Activated T-helper 2 cell treated with anti-CD3 and anti-CD28 coated beads, Interferon-gamma antibody, Interleukin-2, Interleukin-4, amounts not matched to agents 10 μg/mL and 5 μg/mL and 100 μg/mL, durations not matched to agents 14 hours and 24 hours and 36 hours (primary cell): ENCODE measurements around the gene ZMYND8. TPM values are rescaled to one million over a fixed set of nuclear protein-coding genes. Genes with fewer than 3 reads are reported as not detected.

Experiments
- DNase-seq: peaks from one replicate; pipeline ENCODE4 v3.0.0; 2021; ENCODE audit warnings: low spot score
- H3K27ac Mint-ChIP-seq: one replicate; pipeline ENCODE4 v1.8.0; 2021; ENCODE audit warnings: mixed read lengths
- H3K27me3 Mint-ChIP-seq: one replicate; pipeline ENCODE4 v1.8.0; 2021; ENCODE audit warnings: low read depth, mixed read lengths
- H3K36me3 Mint-ChIP-seq: one replicate; pipeline ENCODE4 v1.8.0; 2021; ENCODE audit warnings: low read depth, mixed read lengths
- H3K4me1 Mint-ChIP-seq: one replicate; pipeline ENCODE4 v1.8.0; 2021; ENCODE audit warnings: low read depth, mixed read lengths
- H3K4me3 Mint-ChIP-seq: one replicate; pipeline ENCODE4 v1.8.0; 2021; ENCODE audit warnings: low read depth, mild to moderate bottlenecking, moderate library complexity, mixed read lengths
- H3K9me3 Mint-ChIP-seq: one replicate; pipeline ENCODE4 v1.8.0; 2021; ENCODE audit warnings: mixed read lengths
- intact Hi-C: fragments of 100-400 bp; cut with micrococcal nuclease; formaldehyde crosslinking; loops from one replicate; pipeline ENCODE4 v1.15.1; 2023
- total RNA-seq: library from RNA; stranded (reverse); gene quantifications from 2 replicates; pipeline ENCODE4 v1.2.3, GENCODE V29; 2022

ZMYND8 gene
- total RNA-seq, 1 donor from 2014 or later: 46.7 TPM

DNA sequence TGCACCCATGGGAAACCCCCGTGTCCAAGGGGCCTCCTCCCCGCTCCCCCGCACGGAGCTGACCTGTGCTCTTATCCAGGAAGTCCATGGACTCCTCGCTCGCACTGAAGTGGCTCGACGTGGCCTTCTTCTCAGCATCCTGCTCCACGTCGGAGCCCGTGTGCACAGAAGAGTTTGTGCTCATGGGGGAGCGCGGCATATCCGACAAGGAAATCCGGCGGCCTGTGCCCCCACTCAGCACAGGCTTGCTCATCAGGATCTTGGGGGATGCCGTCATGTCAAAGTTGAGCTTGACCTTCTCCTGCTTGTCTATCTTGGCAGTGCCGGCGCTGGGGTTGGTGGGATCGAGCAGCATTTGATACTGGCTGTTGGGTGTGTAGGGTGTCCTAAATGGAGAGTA lies 80.2 kb downstream of the ZMYND8 start:
- no peaks in the 10 kb centered on the region for H3K9me3 Mint-ChIP-seq
- no peaks in the 10 kb centered on the region for H3K27me3 Mint-ChIP-seq
- intact Hi-C loops: no loop called here
- H3K4me1 Mint-ChIP-seq: peaks cover 40% of the 10 kb centered on the region
- peaks cover 77% of the 10 kb centered on the region for H3K36me3 Mint-ChIP-seq
- DNase-seq: no peak
- no peak overlapping the region for H3K27ac Mint-ChIP-seq
- no peak overlapping the region for H3K4me3 Mint-ChIP-seq

GRCh38 chr20:47275548-47275947 lies 81.0 kb downstream of the ZMYND8 start:
- intact Hi-C loops: loop anchor here (2.0 kb wide), 2 partner anchors 41 to 81 kb away; partner anchors contain the start of gene ZMYND8
- Mint-ChIP-seq H3K27me3 (no peaks in the 10 kb centered on the region), H3K4me3 (no peak overlapping the region), H3K4me1 (peaks cover 40% of the 10 kb centered on the region), H3K27ac (peak overlapping the region; percentile 97), H3K9me3 (no peaks in the 10 kb centered on the region), H3K36me3 (peaks cover 73% of the 10 kb centered on the region)
- no peak for DNase-seq

DNA sequence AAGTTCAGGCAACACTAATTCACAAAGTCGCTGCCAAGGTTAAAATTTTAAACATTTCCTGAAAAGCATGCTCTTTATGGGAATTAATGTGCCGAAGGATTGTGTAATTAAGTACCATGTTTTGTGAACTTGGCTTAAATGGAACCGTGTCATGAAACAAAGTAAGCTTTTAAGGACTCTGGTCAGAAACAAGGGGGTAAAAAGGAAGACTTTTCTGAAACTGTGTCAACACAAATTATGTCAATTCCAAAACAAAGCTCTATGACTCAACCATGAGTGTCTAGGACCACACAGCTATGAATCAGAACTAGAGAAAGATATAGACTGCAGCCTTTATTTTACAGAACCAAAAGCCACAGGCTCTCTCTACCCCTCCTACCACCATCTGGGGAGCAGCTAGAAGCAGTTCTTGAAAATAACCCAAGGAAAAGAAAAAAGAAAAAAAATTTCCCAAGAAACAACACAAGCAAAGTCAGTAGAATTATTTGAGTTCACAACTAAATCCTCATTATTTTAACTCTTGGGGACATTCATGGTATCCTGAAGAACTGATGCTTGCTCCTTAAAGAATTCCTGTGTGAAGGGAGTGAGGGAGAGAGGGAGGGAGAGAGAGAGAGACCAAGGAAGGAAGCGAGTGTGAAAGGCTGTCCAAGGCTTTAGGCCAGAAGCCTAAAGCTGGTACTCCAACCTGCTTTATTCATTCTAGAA lies 81.9 kb downstream of the ZMYND8 start:
- H3K27me3 Mint-ChIP-seq: no peaks in the 10 kb centered on the region
- H3K4me1 Mint-ChIP-seq: peaks cover 40% of the 10 kb centered on the region
- no peaks in the 10 kb centered on the region for H3K9me3 Mint-ChIP-seq
- H3K4me3 Mint-ChIP-seq: peak overlapping the region; percentile 74
- DNase-seq: no peak
- H3K36me3 Mint-ChIP-seq: peaks cover 67% of the 10 kb centered on the region
- intact Hi-C loops: loop anchor here (1.0 to 5.0 kb wide), 10 partner anchors 42 to 349 kb away; partner anchors contain the start of genes NCOA3 and ZMYND8
- peak overlapping the region; percentile 97 for H3K27ac Mint-ChIP-seq

GRCh38 chr20:47273591-47274235 lies 82.8 kb downstream of the ZMYND8 start:
- H3K36me3 Mint-ChIP-seq: peaks cover 64% of the 10 kb centered on the region

DNA sequence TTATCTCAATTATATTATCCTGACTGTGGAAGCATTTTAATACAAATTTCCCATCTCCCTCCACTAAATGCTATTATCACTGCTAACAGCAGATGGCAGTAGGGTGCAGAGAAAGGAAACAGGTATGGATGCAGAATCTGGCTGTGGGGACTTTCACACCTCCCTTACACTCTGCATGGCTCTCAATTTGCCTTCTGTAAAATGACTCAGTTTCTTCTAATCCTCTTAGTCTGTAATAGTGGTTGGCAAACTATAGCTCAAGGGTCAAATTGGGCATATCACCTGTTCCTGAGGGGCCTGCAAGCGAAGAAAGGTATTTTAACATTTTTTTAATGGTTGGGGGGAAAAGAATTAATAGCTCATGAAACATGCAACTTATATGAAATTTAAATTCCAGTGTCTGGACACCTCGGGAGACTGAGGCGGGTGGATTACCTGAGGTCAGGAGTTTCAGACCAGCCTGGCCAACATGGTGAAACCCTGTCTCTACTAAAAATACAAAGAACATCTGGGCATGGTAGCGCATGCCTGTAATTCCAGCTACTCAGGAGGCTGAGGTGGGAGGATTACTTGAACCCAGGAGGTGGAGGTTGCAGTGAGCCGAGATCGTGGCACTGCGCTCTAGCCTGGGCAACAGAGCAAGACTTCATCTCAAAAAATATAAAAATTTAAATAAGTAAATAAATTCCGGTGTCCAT lies 83.5 kb downstream of the ZMYND8 start:
- intact Hi-C loops: loop anchor here (5.0 kb wide), 2 partner anchors 184 to 229 kb away; partner anchors contain the start of gene NCOA3
- peak overlapping the region; percentile 88 for H3K27ac Mint-ChIP-seq
- no peaks in the 10 kb centered on the region for H3K27me3 Mint-ChIP-seq
- no peaks in the 10 kb centered on the region for H3K9me3 Mint-ChIP-seq
- H3K4me3 Mint-ChIP-seq: peak overlapping the region; percentile 52
- peaks cover 59% of the 10 kb centered on the region for H3K36me3 Mint-ChIP-seq
- DNase-seq: peak; percentile 33
- H3K4me1 Mint-ChIP-seq: peaks cover 40% of the 10 kb centered on the region

More at GRCh38 chr20:47273591-47274235, 82.8 kb downstream of the ZMYND8 start:
- no peaks in the 10 kb centered on the region for H3K27me3 Mint-ChIP-seq
- peak overlapping the region; percentile 79 for H3K27ac Mint-ChIP-seq
- intact Hi-C loops: loop anchor here (1.0 to 5.0 kb wide), 10 partner anchors 43 to 350 kb away; partner anchors contain the start of genes NCOA3 and ZMYND8
- peaks cover 40% of the 10 kb centered on the region for H3K4me1 Mint-ChIP-seq
- peak overlapping the region; percentile 18 for H3K4me3 Mint-ChIP-seq
- H3K9me3 Mint-ChIP-seq: no peaks in the 10 kb centered on the region
- no peak for DNase-seq

GRCh38 chr20:47271046-47271615 lies 85.4 kb downstream of the ZMYND8 start:
- no peaks in the 10 kb centered on the region for H3K27me3 Mint-ChIP-seq
- no peak overlapping the region for H3K27ac Mint-ChIP-seq
- no peak overlapping the region for H3K4me3 Mint-ChIP-seq
- intact Hi-C loops: loop anchor here (5.0 kb wide), 2 partner anchors 186 to 231 kb away; partner anchors contain the start of gene NCOA3
- no peak for DNase-seq
- peaks cover 62% of the 10 kb centered on the region for H3K36me3 Mint-ChIP-seq
- H3K9me3 Mint-ChIP-seq: no peaks in the 10 kb centered on the region
- H3K4me1 Mint-ChIP-seq: peaks cover 31% of the 10 kb centered on the region

GRCh38 chr20:47269309-47270165 lies 87.0 kb downstream of the ZMYND8 start:
- H3K4me3 Mint-ChIP-seq: no peak overlapping the region
- peaks cover 52% of the 10 kb centered on the region for H3K36me3 Mint-ChIP-seq
- no peaks in the 10 kb centered on the region for H3K27me3 Mint-ChIP-seq
- no peak for DNase-seq
- H3K9me3 Mint-ChIP-seq: no peaks in the 10 kb centered on the region
- H3K27ac Mint-ChIP-seq: no peak overlapping the region
- intact Hi-C loops: loop anchor here (5.0 kb wide), 2 partner anchors 188 to 233 kb away; partner anchors contain the start of gene NCOA3
- H3K4me1 Mint-ChIP-seq: peaks cover 18% of the 10 kb centered on the region

- Mint-ChIP-seq H3K4me3 (no peak overlapping the region), H3K27me3 (no peaks in the 10 kb centered on the region), H3K27ac (no peak overlapping the region), H3K4me1 (peaks cover 1% of the 10 kb centered on the region), H3K36me3 (peaks cover 45% of the 10 kb centered on the region), H3K9me3 (no peaks in the 10 kb centered on the region)
- intact Hi-C loops: no loop called here
- no peak for DNase-seq
Measured at GRCh38 chr20:47267621-47268020, 88.9 kb downstream of the ZMYND8 start.

GRCh38 chr20:47266847-47267515 lies 89.5 kb downstream of the ZMYND8 start:
- no peak overlapping the region for H3K4me3 Mint-ChIP-seq

DNA sequence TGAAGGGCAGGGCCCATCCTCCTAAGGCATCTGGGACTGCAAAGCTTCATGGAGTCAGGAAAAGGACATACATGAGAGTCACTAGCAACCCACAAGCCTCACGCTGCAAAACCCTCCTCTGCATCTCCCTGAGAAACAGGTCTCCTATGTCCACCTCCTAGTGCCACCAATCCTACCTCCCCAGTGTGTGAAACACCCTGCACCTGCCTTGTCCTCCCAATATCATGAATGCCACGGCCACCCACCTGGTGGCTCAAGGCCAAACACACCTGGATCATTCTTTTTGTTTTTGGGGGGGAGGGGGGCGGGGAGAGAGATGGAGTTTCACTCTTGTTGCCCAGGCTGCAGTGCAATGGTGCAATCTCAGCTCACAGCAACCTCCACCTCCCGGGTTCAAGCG lies 90.5 kb downstream of the ZMYND8 start:
- Mint-ChIP-seq H3K27me3 (no peaks in the 10 kb centered on the region), H3K36me3 (peaks cover 51% of the 10 kb centered on the region), H3K4me1 (no peaks in the 10 kb centered on the region), H3K9me3 (no peaks in the 10 kb centered on the region), H3K27ac (no peak overlapping the region), H3K4me3 (no peak overlapping the region)
- no peak for DNase-seq
- intact Hi-C loops: no loop called here

More at GRCh38 chr20:47266847-47267515, 89.5 kb downstream of the ZMYND8 start:
- DNase-seq: no peak
- H3K9me3 Mint-ChIP-seq: no peaks in the 10 kb centered on the region
- H3K27me3 Mint-ChIP-seq: no peaks in the 10 kb centered on the region
- H3K27ac Mint-ChIP-seq: no peak overlapping the region
- no peaks in the 10 kb centered on the region for H3K4me1 Mint-ChIP-seq
- intact Hi-C loops: no loop called here
- H3K36me3 Mint-ChIP-seq: peaks cover 47% of the 10 kb centered on the region

DNA sequence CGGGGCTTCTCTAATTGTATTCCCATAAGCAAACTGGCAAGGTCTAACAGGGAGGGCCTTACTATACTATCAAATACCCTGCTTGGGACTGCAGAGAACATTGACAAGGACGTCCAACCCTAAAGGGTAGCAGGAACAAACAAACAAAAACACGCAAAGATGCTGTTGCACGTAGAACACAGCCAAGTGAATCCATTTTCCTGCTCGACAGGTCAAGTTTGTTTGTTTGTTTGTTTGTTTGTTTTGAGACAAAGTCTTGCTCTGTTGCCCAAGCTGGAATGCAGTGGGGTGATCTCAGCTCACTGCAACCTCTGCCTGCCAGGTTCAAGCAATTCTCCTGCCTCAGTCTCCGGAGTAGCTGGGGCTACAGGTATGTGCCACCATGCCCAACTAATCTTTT lies 91.3 kb downstream of the ZMYND8 start:
- intact Hi-C loops: no loop called here
- Mint-ChIP-seq H3K27ac (no peak overlapping the region), H3K36me3 (peaks cover 55% of the 10 kb centered on the region), H3K9me3 (no peaks in the 10 kb centered on the region), H3K4me3 (no peak overlapping the region), H3K4me1 (no peaks in the 10 kb centered on the region), H3K27me3 (no peaks in the 10 kb centered on the region)
- no peak for DNase-seq
